ENCODE results near the gene MAP7. TPM values are rescaled to one million over a fixed set of nuclear protein-coding genes. Genes with fewer than 3 reads are reported as not detected.

Gene MAP7
- total RNA-seq, 4 donors from 2014 or later, result 0.84 to 1.5 (median 1.4) TPM

DNA sequence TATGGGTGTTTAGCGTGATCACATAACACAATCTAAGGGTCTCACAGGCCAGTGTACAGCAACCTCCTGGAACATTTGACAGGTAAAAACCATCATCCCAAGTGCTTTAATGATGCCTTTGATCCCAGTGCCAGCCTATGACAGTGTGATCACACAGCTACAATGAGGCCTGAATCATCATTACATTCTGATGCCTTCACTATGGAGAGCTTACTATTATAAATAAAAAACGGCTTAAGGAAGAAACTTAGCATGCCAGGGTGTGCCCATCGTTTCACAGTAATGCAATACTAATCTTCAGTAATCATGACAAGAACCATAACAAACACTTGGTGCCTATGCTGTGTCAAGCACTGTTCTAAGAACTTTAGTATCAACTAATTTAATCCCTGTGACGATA, 11.4 kb downstream of the MAP7 start:
- H3K4me3 ChIP-seq, result no peak overlapping the region
- TF ChIP-seq EP300 (IDR thresholded peaks at IDR 0.05), result no peak
- no peak for TF ChIP-seq POLR2A (IDR thresholded peaks at IDR 0.05)
- TF ChIP-seq, protein P1, sequence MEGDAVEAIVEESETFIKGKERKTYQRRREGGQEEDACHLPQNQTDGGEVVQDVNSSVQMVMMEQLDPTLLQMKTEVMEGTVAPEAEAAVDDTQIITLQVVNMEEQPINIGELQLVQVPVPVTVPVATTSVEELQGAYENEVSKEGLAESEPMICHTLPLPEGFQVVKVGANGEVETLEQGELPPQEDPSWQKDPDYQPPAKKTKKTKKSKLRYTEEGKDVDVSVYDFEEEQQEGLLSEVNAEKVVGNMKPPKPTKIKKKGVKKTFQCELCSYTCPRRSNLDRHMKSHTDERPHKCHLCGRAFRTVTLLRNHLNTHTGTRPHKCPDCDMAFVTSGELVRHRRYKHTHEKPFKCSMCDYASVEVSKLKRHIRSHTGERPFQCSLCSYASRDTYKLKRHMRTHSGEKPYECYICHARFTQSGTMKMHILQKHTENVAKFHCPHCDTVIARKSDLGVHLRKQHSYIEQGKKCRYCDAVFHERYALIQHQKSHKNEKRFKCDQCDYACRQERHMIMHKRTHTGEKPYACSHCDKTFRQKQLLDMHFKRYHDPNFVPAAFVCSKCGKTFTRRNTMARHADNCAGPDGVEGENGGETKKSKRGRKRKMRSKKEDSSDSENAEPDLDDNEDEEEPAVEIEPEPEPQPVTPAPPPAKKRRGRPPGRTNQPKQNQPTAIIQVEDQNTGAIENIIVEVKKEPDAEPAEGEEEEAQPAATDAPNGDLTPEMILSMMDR (IDR thresholded peaks at IDR 0.05), result no peak
- WGBS, 2 donors, result 85 to 95% methylated on average over 4 of the region's 4 CpGs

DNA sequence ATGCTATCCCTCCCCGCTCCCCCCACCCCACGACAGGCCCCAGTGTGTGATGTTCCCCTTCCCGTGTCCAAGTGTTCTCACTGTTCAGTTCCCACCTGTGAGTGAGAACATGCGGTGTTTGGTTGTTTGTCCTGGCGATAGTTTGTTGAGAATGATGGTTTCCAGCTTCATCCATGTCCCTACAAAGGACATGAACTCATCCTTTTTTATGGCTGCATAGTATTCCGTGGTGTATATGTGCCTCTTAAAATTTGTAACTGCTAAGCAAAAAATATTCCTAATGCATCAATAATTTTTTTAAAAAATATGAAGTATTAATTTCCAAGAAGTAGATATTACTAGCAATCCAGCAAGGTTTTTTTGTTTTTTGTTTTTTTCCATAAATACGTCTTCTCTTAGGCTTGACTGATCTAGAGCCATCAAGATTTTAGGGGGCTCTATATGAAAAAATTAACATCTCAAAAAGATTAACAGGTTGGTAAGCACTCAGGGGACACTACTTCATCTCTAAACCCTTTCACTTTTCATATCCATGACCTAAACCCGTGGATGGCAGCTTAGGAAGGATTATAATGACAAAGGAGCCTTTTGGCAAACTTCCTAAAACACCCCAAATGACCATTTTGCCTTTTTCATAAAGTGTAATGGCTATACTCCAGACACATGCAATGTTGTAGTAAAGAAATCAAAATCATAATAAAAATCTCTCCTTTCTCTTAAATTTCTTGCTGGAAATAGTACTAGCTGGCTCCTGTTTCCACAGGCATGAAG, 14.2 kb downstream of the MAP7 start:
- Histone ChIP-seq H3K36me3 (no peaks in the 10 kb centered on the region), H3K27me3 (no peaks in the 10 kb centered on the region), H3K4me1 (no peaks in the 10 kb centered on the region), H3K27ac (no peak overlapping the region), H3K9me3 (no peaks in the 10 kb centered on the region), H3K4me3 (no peak overlapping the region)
- DNase-seq (ENCODE audit: low spot score in 2 of 2), result no peak
- no peak for TF ChIP-seq EP300 (IDR thresholded peaks at IDR 0.05)
- TF ChIP-seq POLR2A (IDR thresholded peaks at IDR 0.05), result no peak
- TF ChIP-seq, protein P1 (IDR thresholded peaks at IDR 0.05), result no peak
- 84 to 90% methylated on average over 8 of the region's 8 CpGs for WGBS, 2 donors

More for the DNA sequence above, 11.4 kb downstream of the MAP7 start:
- Histone ChIP-seq H3K27me3 (peaks cover 0 to 2% of the 10 kb centered on the region in 2 donors), H3K27ac (no peak overlapping the region), H3K9me3 (no peaks in the 10 kb centered on the region), H3K4me1 (no peaks in the 10 kb centered on the region), H3K36me3 (no peaks in the 10 kb centered on the region)
- no peak for DNase-seq (ENCODE audit: low spot score in 2 of 2)

DNA sequence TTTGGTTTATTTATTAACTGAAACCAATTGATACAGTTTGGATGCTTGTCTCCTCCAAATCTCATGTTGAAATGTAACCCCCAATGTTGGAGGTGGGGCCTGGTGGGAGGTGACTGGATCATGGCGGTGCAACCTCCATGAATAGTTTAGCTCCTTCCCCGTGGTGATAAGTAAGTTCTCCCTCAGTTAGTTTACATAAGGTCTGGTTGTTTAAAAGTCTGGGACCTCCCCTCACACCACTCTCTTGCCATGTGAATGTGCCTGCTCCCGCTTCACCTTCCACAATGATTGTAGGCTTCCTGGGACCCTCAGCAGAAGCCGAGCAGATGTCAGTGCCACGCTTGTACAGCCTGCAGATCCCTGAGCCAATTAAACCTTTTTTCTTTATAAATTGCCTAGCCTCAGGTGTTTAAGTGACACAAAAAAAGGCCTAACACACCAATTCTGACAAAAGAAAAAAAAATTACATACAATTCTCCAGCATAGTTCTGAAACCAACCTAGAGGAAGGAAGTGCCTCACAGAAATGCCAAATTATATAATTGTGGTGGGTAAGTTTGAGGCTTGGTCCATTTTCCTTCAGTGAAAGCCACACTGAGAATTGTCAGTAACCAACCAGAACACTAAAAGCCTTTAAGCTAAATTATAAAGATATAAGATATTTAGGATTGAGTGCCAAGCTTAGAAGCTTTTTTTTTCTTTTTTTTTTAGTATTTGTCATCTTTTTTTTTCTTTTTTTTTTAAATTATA, 15.0 kb downstream of the MAP7 start:
- no peak overlapping the region for H3K27ac ChIP-seq
- 63% methylated on average over 5 of the region's 5 CpGs for WGBS, 2 donors
- no peak overlapping the region for H3K4me3 ChIP-seq
- H3K4me1 ChIP-seq, result no peaks in the 10 kb centered on the region
- no peaks in the 10 kb centered on the region for H3K9me3 ChIP-seq
- no peaks in the 10 kb centered on the region for H3K27me3 ChIP-seq
- no peak for TF ChIP-seq POLR2A (IDR thresholded peaks at IDR 0.05)
- TF ChIP-seq, protein P1 (IDR thresholded peaks at IDR 0.05), result no peak
- TF ChIP-seq EP300 (IDR thresholded peaks at IDR 0.05), result no peak
- no peaks in the 10 kb centered on the region for H3K36me3 ChIP-seq
- no peak for DNase-seq (ENCODE audit: low spot score in 2 of 2)

DNA sequence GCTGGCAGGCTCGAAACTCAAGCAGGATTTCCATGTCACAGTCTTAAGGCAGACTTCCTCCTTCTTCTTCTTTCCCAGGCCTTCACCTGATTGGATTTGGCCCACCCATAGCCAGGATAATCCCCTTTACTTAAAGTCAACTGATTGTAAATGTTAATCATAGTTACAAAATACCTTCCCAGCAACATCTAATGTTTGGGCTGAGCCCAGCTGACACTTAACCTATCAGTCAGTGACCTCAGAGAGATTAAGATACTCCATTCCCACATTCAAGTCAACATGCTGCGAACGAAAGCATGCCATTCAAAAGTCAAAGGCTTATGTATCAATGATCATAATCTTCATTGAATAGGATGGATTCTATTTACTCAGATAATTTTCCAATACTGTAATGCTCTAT, 16.0 kb downstream of the MAP7 start:
- Histone ChIP-seq H3K36me3 (no peaks in the 10 kb centered on the region), H3K27me3 (no peaks in the 10 kb centered on the region), H3K4me1 (no peaks in the 10 kb centered on the region), H3K9me3 (no peaks in the 10 kb centered on the region), H3K27ac (no peak overlapping the region), H3K4me3 (no peak overlapping the region)
- TF ChIP-seq POLR2A (IDR thresholded peaks at IDR 0.05), result no peak
- TF ChIP-seq EP300 (IDR thresholded peaks at IDR 0.05), result no peak
- TF ChIP-seq, protein P1 (IDR thresholded peaks at IDR 0.05), result no peak
- DNase-seq (ENCODE audit: low spot score in 2 of 2), result no peak
- WGBS, 2 donors, result 90 to 92% methylated on average over 3 of the region's 3 CpGs

DNA sequence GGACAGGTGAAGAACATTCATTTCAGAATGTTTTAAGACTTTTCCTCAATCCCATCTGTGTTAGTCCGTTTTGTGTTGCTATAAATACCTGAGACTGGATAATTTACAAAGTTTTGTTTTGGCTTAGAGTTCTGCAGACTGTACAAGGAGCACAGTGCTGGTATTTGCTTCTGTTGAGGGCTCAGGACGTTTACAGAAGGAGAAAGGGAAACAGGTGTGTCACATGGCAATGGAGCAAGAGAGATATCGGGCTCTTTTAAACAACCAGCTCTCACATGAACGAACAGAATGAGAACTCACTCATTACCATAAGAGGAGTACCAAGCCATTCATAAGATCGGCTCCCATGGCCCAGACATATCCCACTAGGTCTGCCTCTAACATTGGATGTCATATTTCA, 16.7 kb downstream of the MAP7 start:
- WGBS, 2 donors, result 68 to 69% methylated on average over 5 of the region's 5 CpGs
- DNase-seq (ENCODE audit: low spot score in 2 of 2), result no peak
- no peaks in the 10 kb centered on the region for H3K36me3 ChIP-seq
- no peaks in the 10 kb centered on the region for H3K4me1 ChIP-seq
- no peak overlapping the region for H3K4me3 ChIP-seq
- TF ChIP-seq, protein P1 (IDR thresholded peaks at IDR 0.05), result no peak
- no peak for TF ChIP-seq EP300 (IDR thresholded peaks at IDR 0.05)
- TF ChIP-seq POLR2A (IDR thresholded peaks at IDR 0.05), result no peak
- H3K27ac ChIP-seq, result no peak overlapping the region
- H3K27me3 ChIP-seq, result no peaks in the 10 kb centered on the region
- H3K9me3 ChIP-seq, result no peaks in the 10 kb centered on the region
